SK-N-SH treated with all-trans-retinoic acid at 6 μM for 48 hours (cell line): ENCODE results near the gene RBMS3.

Source experiments
- ARNTL ChIP-seq: fragments of 450-650 bp; formaldehyde crosslinking; IDR thresholded peaks from 2 replicates; pipeline ENCODE4 v1.5.0; 2020; ENCODE audit warnings: low read depth, mild to moderate bottlenecking, moderate library complexity, borderline replicate concordance
- BACH2 ChIP-seq: fragments of 250-450 bp; sonication (Bioruptor Pico); IDR thresholded peaks from 2 replicates; pipeline ENCODE4 v1.9.0; 2021; ENCODE audit warnings: mild to moderate bottlenecking, borderline replicate concordance
- CREB5 ChIP-seq: fragments of 250-450 bp; sonication (Bioruptor Pico); IDR thresholded peaks from 2 replicates; pipeline ENCODE4 v1.5.1; 2020; ENCODE audit warnings: low read depth, mild to moderate bottlenecking, moderate library complexity
- CSDC2 ChIP-seq: fragments of 250-450 bp; sonication (Bioruptor Pico); IDR thresholded peaks from 2 replicates; pipeline ENCODE4 v1.5.0; 2020; ENCODE audit warnings: mild to moderate bottlenecking, moderate library complexity
- ESRRG ChIP-seq: fragments of 250-450 bp; sonication (Bioruptor Pico); IDR thresholded peaks from 2 replicates; pipeline ENCODE4 v1.6.1; 2021; ENCODE audit warnings: mild to moderate bottlenecking
- GLIS3 ChIP-seq: fragments of 250-450 bp; sonication (Bioruptor Pico); IDR thresholded peaks from 2 replicates; pipeline ENCODE4 v1.5.0; 2020; ENCODE audit warnings: mild to moderate bottlenecking, moderate library complexity
- ISL1 ChIP-seq: fragments of 250-450 bp; sonication (Bioruptor Pico); IDR thresholded peaks from 2 replicates; pipeline ENCODE4 v2.1.2; 2022; ENCODE audit warnings: mild to moderate bottlenecking, moderate library complexity
- PATZ1 ChIP-seq: fragments of 250-450 bp; sonication (Bioruptor Pico); IDR thresholded peaks from 2 replicates; pipeline ENCODE4 v1.8.0; 2020; ENCODE audit warnings: mild to moderate bottlenecking, moderate library complexity, borderline replicate concordance
- SNAI2 ChIP-seq: fragments of 250-450 bp; sonication (Bioruptor Pico); IDR thresholded peaks from 2 replicates; pipeline ENCODE4 v1.5.0; 2020; ENCODE audit warnings: mild to moderate bottlenecking, moderate library complexity
- TCF4 ChIP-seq: fragments of 250-450 bp; sonication (Bioruptor Pico); IDR thresholded peaks from 2 replicates; pipeline ENCODE4 v1.8.0; 2021; ENCODE audit warnings: mild to moderate bottlenecking, moderate library complexity, borderline replicate concordance
- ZFP3 ChIP-seq: fragments of 250-450 bp; sonication (Bioruptor Pico); IDR thresholded peaks from 2 replicates; pipeline ENCODE4 v1.5.0; 2020; ENCODE audit warnings: mild to moderate bottlenecking, moderate library complexity
- ZNF70 ChIP-seq: fragments of 450-650 bp; formaldehyde crosslinking; IDR thresholded peaks from 2 replicates; pipeline ENCODE4 v1.5.0; 2020; ENCODE audit warnings: mild to moderate bottlenecking, moderate library complexity
- TF ChIP-seq, protein P1 (sequence below): fragments of 250-450 bp; sonication (Bioruptor Pico); IDR thresholded peaks from 2 replicates; pipeline ENCODE4 v1.5.1; 2021; ENCODE audit warnings: mild to moderate bottlenecking, moderate library complexity

DNA sequence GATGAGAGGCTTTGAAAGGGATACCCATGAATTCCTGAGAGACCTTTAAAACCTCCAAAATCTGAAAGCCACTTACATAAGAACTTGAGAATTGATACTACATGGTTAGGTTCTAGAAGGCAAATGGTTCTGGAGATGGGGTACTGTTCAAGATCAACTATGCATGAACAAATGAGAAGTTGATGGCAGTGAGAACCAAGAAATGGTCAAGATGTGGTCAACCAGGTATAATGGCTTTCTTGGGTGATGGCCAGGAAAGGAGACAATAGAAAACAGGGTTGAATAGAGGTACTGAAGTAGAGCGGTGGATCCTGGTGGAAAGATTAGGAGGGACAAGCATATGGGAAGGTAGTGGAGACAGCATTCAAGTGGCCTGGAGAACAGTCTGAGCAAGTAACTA is 200.4 kb downstream of the RBMS3 start:
- TF ChIP-seq CREB5 (CRISPR knock-in tag) (no peak), ARNTL (no peak), ESRRG (CRISPR knock-in tag) (no peak), SNAI2 (CRISPR knock-in tag) (no peak), TCF4 (CRISPR knock-in tag) (no peak), ISL1 (CRISPR knock-in tag) (no peak), ZNF70 (CRISPR knock-in tag) (no peak), ZFP3 (CRISPR knock-in tag) (no peak), BACH2 (CRISPR knock-in tag) (no peak), PATZ1 (no peak), GLIS3 (CRISPR knock-in tag) (no peak), CSDC2 (CRISPR knock-in tag) (no peak)
- TF ChIP-seq, protein P1, sequence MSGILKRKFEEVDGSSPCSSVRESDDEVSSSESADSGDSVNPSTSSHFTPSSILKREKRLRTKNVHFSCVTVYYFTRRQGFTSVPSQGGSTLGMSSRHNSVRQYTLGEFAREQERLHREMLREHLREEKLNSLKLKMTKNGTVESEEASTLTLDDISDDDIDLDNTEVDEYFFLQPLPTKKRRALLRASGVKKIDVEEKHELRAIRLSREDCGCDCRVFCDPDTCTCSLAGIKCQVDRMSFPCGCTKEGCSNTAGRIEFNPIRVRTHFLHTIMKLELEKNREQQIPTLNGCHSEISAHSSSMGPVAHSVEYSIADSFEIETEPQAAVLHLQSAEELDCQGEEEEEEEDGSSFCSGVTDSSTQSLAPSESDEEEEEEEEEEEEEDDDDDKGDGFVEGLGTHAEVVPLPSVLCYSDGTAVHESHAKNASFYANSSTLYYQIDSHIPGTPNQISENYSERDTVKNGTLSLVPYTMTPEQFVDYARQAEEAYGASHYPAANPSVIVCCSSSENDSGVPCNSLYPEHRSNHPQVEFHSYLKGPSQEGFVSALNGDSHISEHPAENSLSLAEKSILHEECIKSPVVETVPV (CRISPR knock-in tag): no peak
